HepG2 (cell line): ENCODE data around the gene TMEM14C. TPM values are rescaled to one million over a fixed set of nuclear protein-coding genes. Genes with fewer than 3 reads are reported as not detected.

Experiments used
- BORCS8-MEF2B ChIP-seq: sonication (generic); formaldehyde crosslinking; IDR thresholded peaks from 2 replicates; pipeline ENCODE4 v1.8.0; 2022; ENCODE audit warnings: mild to moderate bottlenecking, missing genetic modification reagents
- FOXK1 ChIP-seq: sonication (generic); formaldehyde crosslinking; IDR thresholded peaks from 2 replicates; pipeline ENCODE4 v1.4.0; 2020; ENCODE audit warnings: low read depth, missing genetic modification reagents, borderline replicate concordance
- GATAD1 ChIP-seq: IDR thresholded peaks from 2 replicates; pipeline ENCODE4 v1.6.1; 2016; ENCODE audit warnings: missing genetic modification reagents, missing compliant biosample characterization
- HNRNPLL ChIP-seq: fragments of 200-400 bp; formaldehyde crosslinking; IDR thresholded peaks from 2 replicates; pipeline ENCODE4 v1.6.1; 2017; ENCODE audit warnings: mild to moderate bottlenecking, low read depth, low read length; ENCODE audit not compliant: poor library complexity, severe bottlenecking
- KLF13 ChIP-seq: sonication (generic); formaldehyde crosslinking; IDR thresholded peaks from 2 replicates; pipeline ENCODE4 v1.4.0; 2020; ENCODE audit warnings: mild to moderate bottlenecking, missing genetic modification reagents
- PATZ1 ChIP-seq: sonication (generic); formaldehyde crosslinking; IDR thresholded peaks from 2 replicates; pipeline ENCODE4 v1.4.0; 2020; ENCODE audit warnings: missing genetic modification reagents
- REST ChIP-seq, 2 experiments: IDR thresholded peaks; 2 replicates each; pipeline ENCODE4 v1.6.1; 2011 to 2012; ENCODE audit warnings: low read length in 2 of 2, borderline replicate concordance in 1 of 2, low read depth in 1 of 2, mild to moderate bottlenecking in 1 of 2, moderate library complexity in 1 of 2
- SALL2 ChIP-seq: sonication (generic); formaldehyde crosslinking; IDR thresholded peaks from 2 replicates; pipeline ENCODE4 v1.8.1; 2023; ENCODE audit warnings: mild to moderate bottlenecking, missing genetic modification reagents, inconsistent platforms
- SAP130 ChIP-seq: IDR thresholded peaks from 2 replicates; pipeline ENCODE4 v1.6.1; 2016; ENCODE audit warnings: low read depth
- SP1 ChIP-seq, 2 experiments: fragments of 450-650 bp in 1 of 2; sonication (generic) in 1 of 2; formaldehyde crosslinking in 1 of 2; IDR thresholded peaks; 2 replicates each; pipeline versions ENCODE4 v1.4.0 to v1.6.1; 2016 to 2020; ENCODE audit warnings: missing genetic modification reagents in 1 of 2
- THAP11 ChIP-seq: IDR thresholded peaks from 2 replicates; pipeline ENCODE4 v1.6.1; 2016; ENCODE audit warnings: missing biosample characterization, missing genetic modification reagents
- ZBTB1 ChIP-seq: sonication (generic); formaldehyde crosslinking; IDR thresholded peaks from 2 replicates; pipeline ENCODE4 v1.4.0; 2020; ENCODE audit warnings: missing genetic modification reagents, borderline replicate concordance
- ZFP36L2 ChIP-seq: sonication (generic); formaldehyde crosslinking; IDR thresholded peaks from 2 replicates; pipeline ENCODE4 v1.4.0; 2020; ENCODE audit warnings: missing genetic modification reagents
- ZNF143 ChIP-seq: sonication (generic); formaldehyde crosslinking; IDR thresholded peaks from 2 replicates; pipeline ENCODE4 v1.4.0; 2020; ENCODE audit warnings: missing genetic modification reagents
- ZNF30 ChIP-seq: sonication (generic); formaldehyde crosslinking; IDR thresholded peaks from 2 replicates; pipeline ENCODE4 v1.5.0; 2020; ENCODE audit warnings: mild to moderate bottlenecking, missing genetic modification reagents
- ZNF460 ChIP-seq: sonication (generic); formaldehyde crosslinking; IDR thresholded peaks from 2 replicates; pipeline ENCODE4 v1.5.1; 2020; ENCODE audit warnings: missing genetic modification reagents, mild to moderate bottlenecking, borderline replicate concordance
- ZNF605 ChIP-seq: sonication (generic); formaldehyde crosslinking; IDR thresholded peaks from 2 replicates; pipeline ENCODE4 v1.8.0; 2022; ENCODE audit warnings: mild to moderate bottlenecking, missing genetic modification reagents
- ZNF674 ChIP-seq: sonication (generic); formaldehyde crosslinking; IDR thresholded peaks from 2 replicates; pipeline ENCODE4 v1.5.0; 2020; ENCODE audit warnings: low read depth, mild to moderate bottlenecking, missing genetic modification reagents
- ZNF747 ChIP-seq: sonication (generic); formaldehyde crosslinking; IDR thresholded peaks from 2 replicates; pipeline ENCODE4 v1.8.1; 2023; ENCODE audit warnings: missing genetic modification reagents, mild to moderate bottlenecking, borderline replicate concordance
- polyA plus RNA-seq, 8 experiments: library from polyadenylated mRNA; depleted of rRNA in 3 of 8; stranded (reverse) in 7 of 8; unstranded in 1 of 8; fragments of >200 nt; fragmentation: Illumina TruSeq in 4 of 8; extraction: Trizol in 4 of 8; gene quantifications; 2 replicates each; pipeline versions ENCODE4 v1.2.1 to v1.2.3, GENCODE V29; 2011 to 2016; ENCODE audit warnings: low read depth in 4 of 8, missing spikeins in 1 of 8, mixed read lengths in 1 of 8; ENCODE audit not compliant: insufficient read depth in 1 of 8
- total RNA-seq, 5 experiments: library from RNA; depleted of rRNA; stranded (reverse); fragments of >200 nt; fragmentation: Illumina TruSeq; extraction: Trizol; gene quantifications; 2 replicates each; pipeline ENCODE4 v1.2.3, GENCODE V29; 2016; ENCODE audit warnings: low read depth in 1 of 5
- TF ChIP-seq, protein P1 (sequence below): sonication (generic); formaldehyde crosslinking; IDR thresholded peaks from 2 replicates; pipeline ENCODE4 v1.5.0; 2020; ENCODE audit warnings: mild to moderate bottlenecking, missing genetic modification reagents, moderate library complexity
- TF ChIP-seq, protein P2 (sequence below): sonication (generic); formaldehyde crosslinking; IDR thresholded peaks from 2 replicates; pipeline ENCODE4 v1.8.0; 2022; ENCODE audit warnings: missing genetic modification reagents, mild to moderate bottlenecking, inconsistent platforms, borderline replicate concordance

TMEM14C gene
- total and polyA plus RNA-seq, 2 of the 13 experiments (the other 11 are each of a cell fraction or from before 2014, with no cell fraction given), result 184 TPM

GRCh38 chr6:10694302-10695085 lies 28.4 kb upstream of the TMEM14C start, which contains the start of the genes C6orf52 and PAK1IP1 (continued):
- TF ChIP-seq REST (IDR thresholded peaks at IDR 0.05; ENCODE audit: borderline replicate concordance in 1 of 2, low read depth in 1 of 2, low read length in 2 of 2), result no peak; a peak in 1 of 4 replicates
- TF ChIP-seq ZNF674 (CRISPR knock-in tag), result 0 out of 2 replicates have a peak, but pooled peaks have one; percentile 50
- TF ChIP-seq ZNF605 (CRISPR knock-in tag), result peak; percentile 96
- TF ChIP-seq ZFP36L2 (CRISPR knock-in tag), result no peak
- peak; percentile 99 for TF ChIP-seq SAP130 (CRISPR knock-in tag)
- TF ChIP-seq SALL2 (CRISPR knock-in tag), result peak; percentile 96
- peak; percentile 78 for TF ChIP-seq HNRNPLL
- TF ChIP-seq SP1 (IDR thresholded peaks at IDR 0.05), result no peak
- TF ChIP-seq SP1 (CRISPR knock-in tag; IDR thresholded peaks at IDR 0.05), result no peak
- TF ChIP-seq PATZ1 (CRISPR knock-in tag), result no peak
- TF ChIP-seq ZNF747 (CRISPR knock-in tag), result peak; percentile 61; the same call in 1 of the 2 replicates
- TF ChIP-seq, protein P1, sequence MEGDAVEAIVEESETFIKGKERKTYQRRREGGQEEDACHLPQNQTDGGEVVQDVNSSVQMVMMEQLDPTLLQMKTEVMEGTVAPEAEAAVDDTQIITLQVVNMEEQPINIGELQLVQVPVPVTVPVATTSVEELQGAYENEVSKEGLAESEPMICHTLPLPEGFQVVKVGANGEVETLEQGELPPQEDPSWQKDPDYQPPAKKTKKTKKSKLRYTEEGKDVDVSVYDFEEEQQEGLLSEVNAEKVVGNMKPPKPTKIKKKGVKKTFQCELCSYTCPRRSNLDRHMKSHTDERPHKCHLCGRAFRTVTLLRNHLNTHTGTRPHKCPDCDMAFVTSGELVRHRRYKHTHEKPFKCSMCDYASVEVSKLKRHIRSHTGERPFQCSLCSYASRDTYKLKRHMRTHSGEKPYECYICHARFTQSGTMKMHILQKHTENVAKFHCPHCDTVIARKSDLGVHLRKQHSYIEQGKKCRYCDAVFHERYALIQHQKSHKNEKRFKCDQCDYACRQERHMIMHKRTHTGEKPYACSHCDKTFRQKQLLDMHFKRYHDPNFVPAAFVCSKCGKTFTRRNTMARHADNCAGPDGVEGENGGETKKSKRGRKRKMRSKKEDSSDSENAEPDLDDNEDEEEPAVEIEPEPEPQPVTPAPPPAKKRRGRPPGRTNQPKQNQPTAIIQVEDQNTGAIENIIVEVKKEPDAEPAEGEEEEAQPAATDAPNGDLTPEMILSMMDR, result peak; percentile 6; the same call in 1 of the 2 replicates
- TF ChIP-seq FOXK1, result peak; percentile 92
- TF ChIP-seq THAP11 (CRISPR knock-in tag), result peak; percentile 94
- TF ChIP-seq, protein P2, sequence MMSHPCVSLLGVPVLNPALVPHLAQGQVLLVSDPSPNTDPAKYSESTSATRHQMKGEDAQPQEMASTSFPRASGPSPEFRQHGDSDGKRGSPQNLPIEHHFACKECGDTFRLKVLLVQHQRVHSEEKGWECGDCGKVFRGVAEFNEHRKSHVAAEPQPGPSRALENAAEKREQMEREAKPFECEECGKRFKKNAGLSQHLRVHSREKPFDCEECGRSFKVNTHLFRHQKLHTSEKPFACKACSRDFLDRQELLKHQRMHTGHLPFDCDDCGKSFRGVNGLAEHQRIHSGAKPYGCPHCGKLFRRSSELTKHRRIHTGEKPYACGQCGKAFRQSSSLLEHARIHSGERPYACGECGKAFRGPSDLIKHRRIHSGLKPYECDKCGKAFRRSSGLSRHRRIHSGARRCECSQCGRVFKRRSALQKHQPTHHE (CRISPR knock-in tag), result peak; percentile 84
- peak; percentile 66; the same call in 1 of the 2 replicates for TF ChIP-seq ZBTB1
- TF ChIP-seq GATAD1 (CRISPR knock-in tag), result peak; percentile 98
- peak; percentile 65 for TF ChIP-seq ZNF143 (CRISPR knock-in tag)
- TF ChIP-seq ZNF460, result no peak; the same call in 1 of the 2 replicates
- peak; percentile 89 for TF ChIP-seq BORCS8-MEF2B (CRISPR knock-in tag)
- no peak for TF ChIP-seq KLF13 (CRISPR knock-in tag)
- TF ChIP-seq ZNF30 (CRISPR knock-in tag), result no peak
